Measurements from ENCODE around the gene WNT10A.

DNA sequence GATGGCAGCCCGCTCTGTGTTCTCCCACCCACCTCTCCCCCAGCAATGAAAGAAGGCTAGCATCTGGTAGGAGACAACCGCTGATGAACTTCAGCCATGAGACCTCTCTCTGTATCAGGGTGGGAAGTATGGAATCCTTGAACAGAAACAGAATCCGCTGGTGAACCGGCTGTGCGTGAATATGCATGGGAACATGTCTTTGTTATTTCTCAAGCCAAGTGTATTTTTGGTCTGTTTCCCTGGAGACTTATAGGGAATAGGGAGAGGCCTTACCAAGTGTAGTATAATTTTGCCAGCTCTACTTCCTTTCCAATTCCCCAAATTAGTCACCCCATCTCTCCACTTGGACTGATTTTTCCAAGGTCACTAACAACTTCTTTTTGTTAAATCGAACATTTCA, 30.1 kb downstream of the WNT10A start:
- TF ChIP-seq CTCF (IDR thresholded peaks at IDR 0.05; ENCODE audit: insufficient read depth, low read depth, low read length), result no peak
- TF ChIP-seq EZH2 (IDR thresholded peaks at IDR 0.05; ENCODE audit: insufficient read depth, low read length), result no peak
